OCI-M2 (cell line): ENCODE results near the gene AUTS2.
"Not testable (repeated sequence)": the region's sequence is repeated elsewhere in the genome, so short reads cannot be mapped to it uniquely, and the experiment has no call there.

ENCODE experiments used
- DNase-seq: peaks from one replicate; lab custom pipeline; 2025; ENCODE audit not compliant: unreplicated experiment; lab: John Stamatoyannopoulos, UW

The AUTS2 gene

DNA sequence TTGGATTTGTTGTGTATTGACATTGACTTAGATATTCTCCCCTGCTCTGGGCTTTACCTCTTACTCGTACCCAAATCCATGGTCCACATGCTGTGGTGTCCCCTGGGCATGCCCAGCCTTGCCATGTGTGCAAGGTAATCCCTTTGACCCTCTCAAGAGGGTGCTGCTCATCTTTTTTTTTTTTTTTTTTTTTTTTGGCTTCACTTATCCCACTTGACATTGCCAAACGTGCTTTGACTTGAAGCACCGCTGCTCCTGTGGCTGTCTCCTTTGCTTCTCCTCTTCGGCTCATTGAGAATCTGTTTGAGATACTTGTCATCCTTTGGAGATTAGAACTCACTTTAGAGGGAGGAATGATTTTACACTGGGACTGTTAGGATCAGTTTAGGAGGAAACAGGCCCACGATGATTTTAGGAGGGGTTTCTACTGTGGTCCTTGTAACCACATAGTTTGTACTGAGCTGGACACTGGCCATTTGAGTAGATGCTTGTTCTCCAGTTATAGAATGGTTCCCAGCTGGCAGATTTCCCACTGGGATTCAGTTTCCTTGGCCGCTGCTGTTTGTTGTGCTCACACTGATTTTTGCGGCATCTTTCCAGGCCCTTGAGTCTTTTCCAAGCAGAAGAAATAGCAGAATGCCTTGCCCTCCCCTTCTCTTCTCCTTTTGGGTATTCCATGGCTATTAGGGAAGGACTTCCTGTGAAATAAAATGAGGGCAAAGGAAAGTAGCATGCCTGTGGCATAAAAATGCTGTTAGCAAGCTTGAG, 184.8 kb downstream of the AUTS2 start:
- no peak for DNase-seq

DNA sequence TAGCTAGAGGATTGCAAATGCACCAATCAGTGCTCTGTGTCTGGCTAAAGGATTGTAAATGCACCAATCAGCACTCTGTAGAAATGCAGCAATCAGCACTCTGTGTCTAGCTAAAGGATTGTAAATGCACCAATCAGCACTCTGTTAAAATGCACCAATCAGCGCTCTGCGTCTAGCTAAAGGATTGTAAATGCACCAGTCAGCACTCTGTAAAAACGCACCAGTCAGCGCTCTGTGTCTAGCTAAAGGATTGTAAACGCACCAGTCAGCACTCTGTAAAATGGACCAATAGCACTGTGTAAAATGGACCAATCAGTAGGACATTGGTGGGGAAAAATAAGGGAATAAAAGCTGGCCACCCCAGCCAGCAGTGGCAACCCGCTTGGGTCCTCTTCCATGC, 187.9 kb downstream of the AUTS2 start:
- not testable (repeated sequence) for DNase-seq

DNA sequence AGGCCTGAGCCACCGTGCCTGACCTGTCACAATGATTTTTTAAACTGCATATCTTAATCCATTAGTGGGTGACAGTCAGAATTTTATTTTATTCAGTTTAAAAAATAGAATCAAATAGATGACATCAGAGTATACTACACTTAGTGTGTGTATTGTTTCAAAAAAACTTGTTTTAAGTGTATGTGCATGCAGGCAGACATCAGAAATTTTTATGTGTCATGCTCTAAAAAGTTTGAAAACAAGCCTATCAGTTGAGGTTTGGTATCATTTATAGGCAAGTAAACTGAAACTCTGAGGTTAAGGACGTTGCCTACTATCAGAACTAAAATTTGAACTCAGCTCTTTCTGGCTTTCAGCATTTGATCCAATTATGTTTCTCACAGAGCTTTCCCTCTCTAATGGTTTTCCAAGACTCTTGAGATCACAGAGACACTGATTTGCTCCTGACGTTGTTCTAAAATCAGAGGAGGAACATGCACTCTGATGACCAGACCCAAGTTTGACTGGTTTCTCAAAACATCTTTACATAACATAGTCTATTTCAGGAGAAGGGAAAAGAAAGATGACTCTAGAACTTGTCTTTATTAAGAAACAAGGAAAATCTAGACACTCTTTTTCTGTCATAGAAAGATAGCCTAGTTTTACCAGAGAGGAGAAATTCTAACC, 188.6 kb downstream of the AUTS2 start:
- DNase-seq = no peak

DNA sequence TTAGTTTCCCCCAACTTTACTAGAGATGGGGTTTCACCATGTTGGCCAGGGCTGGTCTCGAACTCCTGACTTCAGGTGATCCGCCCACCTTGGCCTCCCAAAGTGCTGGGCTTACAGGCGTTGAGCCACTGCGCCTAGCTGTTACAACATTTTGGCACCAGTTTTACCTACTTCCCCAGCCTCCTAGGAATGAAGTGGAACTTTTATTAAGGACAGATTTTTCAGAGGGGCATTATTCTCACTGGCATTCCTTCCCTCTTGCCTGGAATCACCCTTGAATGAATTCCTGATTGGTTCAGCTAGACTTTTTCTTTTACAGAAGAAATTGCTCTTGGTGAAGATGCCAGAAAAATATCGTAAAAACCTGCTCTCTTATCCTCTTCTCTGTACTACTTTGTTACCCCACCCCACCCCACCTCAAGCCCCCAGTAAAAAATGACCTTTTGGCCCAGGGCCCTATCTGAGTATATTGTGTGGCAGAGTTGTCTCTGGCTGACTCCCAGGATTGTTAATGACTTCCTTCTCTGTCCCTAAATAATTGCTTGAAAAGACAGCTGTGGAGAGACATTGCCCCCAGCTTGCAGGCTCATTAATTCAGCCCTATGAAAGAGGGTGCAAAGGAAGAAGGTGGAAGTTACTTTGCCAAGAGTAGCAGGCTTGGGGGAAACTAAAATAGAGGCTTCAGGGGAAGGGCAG, 189.6 kb downstream of the AUTS2 start:
- no peak for DNase-seq

DNA sequence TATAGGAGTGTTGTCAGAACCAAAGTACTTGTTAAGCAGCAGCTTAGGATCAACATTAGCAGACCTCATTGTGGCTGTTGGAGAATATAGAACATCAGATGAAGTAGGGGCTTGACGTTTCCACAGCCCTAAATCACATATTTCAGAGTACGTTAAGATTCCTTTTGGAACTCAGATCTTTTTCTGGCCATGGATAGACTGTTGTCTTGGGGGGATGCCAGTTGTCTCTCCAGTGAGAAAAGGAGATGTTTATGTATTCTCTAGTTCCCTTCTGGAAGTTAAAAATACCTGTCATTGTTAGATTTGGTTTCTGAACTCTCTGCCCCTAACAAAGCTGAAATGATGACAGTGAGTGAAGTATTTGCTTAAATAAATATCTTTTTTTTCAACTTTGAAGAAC, 191.3 kb downstream of the AUTS2 start:
- no peak for DNase-seq

DNA sequence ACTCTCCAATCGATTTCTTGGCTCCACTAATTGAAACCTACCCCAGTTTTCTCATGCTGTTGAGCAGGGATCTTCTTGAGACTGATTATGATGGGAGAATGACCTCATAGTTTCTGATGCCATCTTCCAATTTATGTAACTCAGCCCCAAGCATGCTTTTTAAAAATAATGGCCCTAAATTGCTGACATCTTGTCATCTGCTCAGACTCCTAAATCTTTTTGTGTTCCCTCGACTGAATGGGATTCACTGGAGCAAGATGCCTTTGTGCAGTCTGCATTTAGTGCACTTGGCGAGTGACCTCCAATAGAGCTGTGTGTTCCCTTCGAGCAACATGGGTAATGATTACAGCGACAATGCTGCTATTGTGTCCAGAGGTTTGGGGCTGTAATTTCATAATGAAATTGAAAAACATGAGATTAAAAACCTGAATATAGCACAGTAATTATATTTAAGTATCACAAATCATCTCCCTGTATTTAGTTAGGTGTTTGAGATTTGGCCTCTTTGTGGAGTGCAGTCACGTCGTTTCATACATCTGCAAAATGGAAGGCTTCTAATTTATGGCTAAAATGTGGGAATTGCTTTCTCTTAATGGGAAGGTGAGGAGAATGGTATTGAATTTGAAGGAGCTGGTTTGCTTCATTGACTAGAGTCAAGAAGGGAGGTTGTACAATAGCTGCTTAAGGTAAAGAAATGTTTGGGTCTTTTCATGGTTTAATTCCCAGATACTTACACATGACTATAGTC, 192.9 kb downstream of the AUTS2 start:
- no peak for DNase-seq

DNA sequence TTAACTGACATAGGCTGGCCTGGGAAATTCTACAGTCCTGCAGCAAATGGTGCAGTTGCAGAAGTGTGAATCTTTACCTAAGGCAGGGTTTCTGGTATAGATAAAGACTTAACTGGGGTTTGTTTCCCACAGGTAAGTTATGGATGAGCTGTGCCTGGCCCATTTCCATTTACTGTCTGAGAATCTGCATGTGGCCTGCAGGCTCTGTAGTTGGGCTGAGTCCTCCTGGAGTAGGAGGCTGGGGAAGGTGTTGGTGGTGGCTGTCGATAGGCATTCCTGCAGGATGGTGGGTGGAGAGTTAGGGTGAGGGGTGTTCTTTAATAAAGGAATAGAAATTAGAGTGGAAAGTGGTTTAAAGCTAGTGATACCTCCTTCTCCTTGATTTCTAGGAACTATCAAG, 193.5 kb downstream of the AUTS2 start:
- no peak for DNase-seq

DNA sequence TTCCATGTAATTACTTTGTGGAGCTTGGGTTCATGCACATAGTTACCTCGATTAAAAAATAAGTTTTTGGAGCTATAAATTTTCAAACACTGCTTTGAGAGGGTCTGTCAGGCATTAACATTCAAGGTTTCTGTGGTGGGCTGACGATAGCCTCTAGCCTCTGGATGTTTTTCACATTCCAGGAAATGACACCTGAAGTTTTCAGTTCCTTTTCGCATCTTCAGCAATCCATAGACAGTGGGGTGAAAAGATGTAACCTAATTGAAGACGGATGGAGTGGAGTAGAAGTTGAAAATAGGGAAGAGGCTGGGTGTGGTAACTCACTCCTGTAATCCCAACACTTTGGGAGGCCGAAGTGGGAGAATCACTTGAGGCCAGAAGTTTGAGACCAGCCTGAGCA, 197.7 kb downstream of the AUTS2 start:
- DNase-seq = no peak

DNA sequence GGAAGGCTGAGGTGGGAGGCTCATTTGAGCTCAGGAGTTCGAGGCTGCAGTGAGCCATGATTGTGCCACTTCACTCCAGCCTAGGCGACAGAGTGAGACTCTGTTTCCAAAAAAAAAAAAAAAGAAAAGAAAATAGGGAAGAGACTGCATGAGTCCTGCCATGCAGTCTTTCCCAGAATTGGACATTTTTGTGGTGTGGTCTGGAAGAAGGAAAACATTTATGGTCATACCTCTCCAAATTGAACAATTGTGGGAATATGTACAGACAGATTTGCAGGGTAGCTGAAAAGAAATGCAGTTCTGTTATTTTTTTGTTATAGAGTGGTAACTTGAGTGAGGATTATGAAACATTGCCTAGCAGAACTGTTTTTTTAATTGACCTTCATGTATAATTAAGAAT, 198.1 kb downstream of the AUTS2 start:
- no peak for DNase-seq

DNA sequence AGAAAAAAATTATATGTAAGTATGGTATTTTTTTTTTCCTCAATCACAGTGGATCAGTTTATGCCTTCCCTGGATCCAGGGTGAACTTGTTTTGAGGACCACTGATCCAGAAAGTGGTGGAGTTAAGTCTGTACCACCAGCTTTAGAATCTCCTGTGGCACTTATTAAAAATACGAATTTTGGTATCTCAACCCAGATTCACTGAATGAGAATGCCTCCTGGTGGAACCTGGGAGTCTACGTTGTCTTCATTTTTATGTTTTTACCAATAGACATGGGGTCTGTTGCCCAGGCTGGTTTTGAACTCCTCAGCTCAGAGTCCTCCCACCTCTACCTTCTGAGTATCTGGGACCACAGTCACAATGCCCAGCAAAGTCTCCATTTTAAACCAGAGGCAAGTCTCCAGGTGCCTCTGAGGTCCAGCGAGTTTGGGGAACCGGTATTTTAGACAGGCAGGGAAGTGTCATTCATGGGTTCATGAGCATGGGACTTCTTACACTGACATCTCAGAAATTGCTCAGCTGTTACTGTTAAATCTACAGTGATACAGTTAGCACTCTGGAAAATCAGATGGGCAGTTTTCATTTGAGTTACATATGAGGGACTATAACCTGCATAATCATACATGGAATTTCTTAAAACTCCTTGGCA, 200.9 kb downstream of the AUTS2 start:
- DNase-seq = no peak

DNA sequence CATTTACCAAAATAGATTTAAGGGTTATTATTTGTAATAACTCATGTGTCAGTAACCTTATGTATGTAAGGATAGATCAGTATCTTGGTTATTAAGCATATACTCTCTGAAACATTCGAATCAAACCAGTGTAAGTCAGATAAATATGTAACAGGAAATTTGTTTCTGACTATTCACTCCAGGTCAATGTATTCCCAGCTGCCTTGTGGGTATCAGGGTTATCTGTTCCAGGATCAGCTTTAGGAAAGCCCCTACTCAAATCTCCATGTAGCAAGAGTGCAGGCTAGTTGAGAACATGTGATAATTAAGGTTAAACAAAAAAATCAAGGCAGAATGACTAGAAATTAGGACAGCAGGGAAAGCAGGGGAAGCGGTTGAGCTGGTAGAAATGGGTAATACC, 201.7 kb downstream of the AUTS2 start:
- no peak for DNase-seq

DNA sequence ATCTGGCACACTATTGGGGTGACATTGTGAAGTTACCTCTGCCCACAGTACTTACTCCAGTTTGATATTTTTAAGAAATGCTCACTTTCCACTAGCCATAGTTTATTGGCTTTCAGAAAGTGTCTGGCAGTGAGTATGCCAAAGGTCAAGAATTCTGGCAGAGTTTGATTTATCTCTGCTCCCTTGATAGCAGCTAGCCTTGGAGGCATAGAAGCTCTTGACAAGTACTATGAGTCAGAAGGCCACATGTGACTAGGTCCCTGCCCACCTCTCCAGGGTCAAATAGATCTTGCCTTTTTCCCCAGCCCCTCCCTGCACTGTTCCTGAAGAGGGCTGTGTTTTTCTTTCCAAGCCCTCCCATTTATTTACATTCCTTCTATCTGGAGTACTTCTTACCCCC, 202.2 kb downstream of the AUTS2 start:
- DNase-seq = no peak

DNA sequence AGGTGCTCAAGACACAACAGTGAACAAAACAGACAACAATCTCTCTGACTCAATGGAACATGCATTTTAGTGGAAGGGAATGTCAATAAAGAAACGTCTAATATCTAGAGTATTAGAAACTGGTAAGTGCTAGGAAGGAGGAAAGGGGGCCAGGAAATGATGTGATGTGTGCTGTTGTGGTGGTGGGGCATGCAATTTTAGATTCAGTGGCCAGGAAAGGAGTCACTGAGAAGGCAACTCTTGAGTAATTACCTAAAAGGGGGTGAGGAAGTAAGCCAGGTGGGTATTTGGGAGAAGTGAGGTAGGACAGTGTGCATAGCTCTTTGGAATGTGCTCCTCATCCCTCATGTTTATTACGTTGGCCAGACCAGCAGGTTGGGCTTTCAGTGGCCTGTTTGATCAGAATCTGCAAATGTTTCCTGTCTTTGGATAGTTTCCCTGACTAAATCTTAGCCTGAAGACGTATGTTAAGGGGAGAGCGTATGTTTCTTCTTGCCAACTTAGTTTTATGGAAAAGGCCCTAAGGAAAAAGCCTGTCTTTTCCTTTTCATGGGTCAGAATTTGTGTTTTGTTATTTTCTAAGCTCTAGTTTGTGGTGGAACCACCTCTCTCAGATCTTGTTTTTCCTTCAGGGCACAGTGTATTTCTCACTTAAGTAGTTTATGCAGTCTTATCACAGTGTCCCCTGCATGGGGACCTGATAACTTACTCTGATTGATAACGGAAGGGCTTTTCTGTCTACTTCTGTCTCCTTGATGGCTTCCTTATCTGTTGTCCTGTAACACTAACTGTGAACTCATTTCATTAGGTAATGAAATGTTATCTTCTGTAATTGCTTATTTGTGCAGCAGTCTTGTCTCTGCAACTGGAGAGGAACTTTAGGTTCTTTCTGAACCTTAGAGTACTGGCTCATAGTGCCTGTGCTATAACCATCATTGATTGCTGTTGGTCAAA, 203.7 kb downstream of the AUTS2 start:
- no peak for DNase-seq

DNA sequence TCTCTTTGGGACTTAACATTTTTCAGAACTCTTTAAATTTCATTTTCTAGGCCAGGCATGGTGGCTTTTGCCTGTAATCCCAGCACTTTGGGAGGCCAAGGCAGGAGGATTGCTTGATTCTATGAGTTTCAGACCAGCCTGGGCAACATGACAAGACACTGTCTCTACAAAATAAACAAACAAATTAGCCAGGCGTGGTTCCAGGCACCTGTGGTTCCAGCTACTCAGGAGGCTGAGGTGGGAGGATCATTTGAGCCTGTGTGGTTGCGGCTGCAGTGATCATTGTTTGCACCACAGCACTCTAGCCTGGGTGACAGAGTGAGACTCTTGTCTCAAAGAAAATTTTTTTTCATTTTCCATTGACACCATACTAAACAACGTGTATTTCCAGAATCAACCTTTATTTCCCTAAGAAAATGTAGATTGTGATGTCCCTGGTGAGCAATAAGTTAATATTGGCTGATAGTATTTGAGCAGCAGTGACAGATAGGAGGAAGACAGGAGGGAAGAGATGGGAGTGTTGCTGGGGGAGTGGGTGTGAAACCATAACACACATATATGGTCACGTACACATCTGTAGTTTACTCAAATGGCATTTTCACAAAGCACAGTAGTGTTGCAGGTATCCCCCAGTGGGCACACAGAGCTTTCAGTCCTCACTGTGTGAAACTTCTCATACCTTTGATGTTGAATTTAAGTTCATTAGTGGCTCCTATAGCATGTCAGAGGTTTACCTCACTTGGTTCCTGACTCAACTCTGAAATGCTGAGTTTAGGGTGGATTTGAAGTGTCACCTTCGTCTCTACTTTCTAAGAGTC, 205.6 kb downstream of the AUTS2 start:
- DNase-seq = no peak

DNA sequence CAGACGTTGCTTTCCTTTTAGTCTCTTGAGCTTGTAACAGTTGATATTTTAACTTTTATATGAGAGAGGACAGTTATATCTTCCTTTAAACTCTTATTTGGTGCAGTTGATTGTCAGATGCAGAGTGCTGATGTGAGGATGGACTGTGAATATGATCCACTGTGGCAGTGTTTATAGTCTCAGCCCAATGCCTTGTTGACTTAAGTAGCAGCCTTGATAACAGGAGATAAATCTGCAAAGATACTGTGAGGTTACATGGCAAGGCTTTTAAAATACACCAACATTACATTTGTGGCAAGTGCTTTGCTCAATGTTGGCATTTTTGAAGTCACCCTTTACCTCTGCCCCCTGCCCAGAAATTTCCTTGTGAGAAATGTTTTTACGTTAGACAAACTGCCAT, 206.7 kb downstream of the AUTS2 start:
- DNase-seq = no peak

DNA sequence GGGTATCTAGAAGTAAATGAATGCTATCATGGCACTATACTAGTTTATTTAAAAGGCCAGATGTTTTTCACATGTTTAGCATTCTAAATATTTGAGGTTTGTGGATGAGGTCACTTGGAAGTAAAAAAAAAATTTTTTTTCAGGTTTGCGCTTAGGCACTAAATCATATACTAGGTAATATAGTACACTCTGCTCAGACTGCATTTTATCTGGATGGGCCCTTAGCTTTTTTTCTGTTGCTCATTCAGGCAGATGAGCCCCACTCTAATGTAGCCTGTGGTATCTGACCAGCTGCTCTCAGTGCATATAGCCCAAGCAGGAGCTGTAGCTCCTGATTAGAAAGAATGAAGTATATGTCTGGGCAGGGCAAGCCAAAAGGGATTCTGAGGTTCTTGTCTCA, 210.1 kb downstream of the AUTS2 start:
- no peak for DNase-seq

DNA sequence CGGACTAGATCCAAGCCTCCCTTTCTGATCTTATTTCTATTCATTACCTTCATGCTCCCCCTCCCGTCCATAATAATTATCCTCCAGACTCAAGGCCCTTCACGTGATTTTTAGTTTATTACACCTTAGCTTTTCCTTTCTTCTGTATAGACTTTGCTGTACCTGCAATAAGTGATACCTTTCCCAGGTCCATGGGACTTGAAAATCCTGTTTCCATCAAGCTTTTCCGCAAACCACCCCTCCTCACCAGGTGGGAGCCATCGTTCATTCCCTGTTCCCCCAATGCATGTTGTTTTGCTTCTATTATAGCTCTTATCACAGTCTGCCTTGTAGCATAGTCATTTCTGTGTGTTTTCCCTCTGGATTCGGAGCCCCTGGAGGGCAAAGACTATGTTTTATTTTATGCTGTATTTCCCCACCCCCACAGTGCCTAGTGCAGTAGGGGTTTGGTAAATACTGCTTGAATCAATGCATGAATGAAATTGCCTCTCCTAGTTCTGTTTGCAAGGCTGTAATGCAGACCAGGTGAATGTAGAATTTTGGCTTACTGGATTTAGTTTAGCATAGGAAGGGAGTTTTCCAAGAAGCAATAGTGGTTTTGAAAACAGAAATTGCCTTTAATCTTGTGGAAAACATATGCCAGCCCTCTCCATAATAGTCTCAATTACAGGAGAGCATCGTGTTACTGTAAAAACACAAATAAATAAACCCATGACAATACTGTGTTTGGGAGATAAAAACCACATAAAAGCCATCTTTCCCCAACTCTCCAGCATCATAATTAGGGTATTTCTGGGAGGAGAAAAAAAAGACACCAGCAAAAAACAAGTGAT, 213.4 kb downstream of the AUTS2 start:
- DNase-seq = no peak

DNA sequence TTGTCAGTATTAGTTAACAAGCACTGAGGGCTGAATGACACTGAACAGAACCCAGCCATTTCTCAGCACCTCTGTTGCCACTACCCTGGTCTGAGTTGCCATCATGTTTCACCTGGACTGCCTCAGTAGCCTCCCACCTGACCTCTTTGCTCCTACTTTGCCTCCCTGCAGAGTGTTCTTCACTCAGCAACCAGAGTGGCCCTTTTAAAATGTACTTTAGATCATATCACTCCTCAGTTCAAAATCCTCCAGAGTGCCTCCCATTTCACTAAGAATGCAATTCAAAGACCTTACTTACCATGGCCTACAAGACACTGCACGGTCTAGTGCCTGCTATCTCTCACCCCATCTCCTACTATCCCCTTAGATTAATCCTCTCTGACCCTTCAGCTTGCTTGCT, 214.5 kb downstream of the AUTS2 start:
- no peak for DNase-seq
